ENCODE measurements around the gene STX19. TPM values are rescaled to one million over a fixed set of nuclear protein-coding genes. Genes with fewer than 3 reads are reported as not detected.

STX19 gene
- total RNA-seq: not detected

- ChIA-PET CTCF (no interaction called here), POLR2A (no interaction called here)
- H3K27me3 Mint-ChIP-seq (ENCODE audit: low read depth): no peaks in the 10 kb centered on the region
- no peak within 1 kb of the TSS for H3K27ac Mint-ChIP-seq
- no peaks in the 10 kb centered on the region for H3K9me3 Mint-ChIP-seq (ENCODE audit: insufficient read depth)
- DNase-seq (no peak), ATAC-seq (no peak)
- no peaks in the 10 kb centered on the region for H3K4me1 Mint-ChIP-seq (ENCODE audit: low read depth)
- H3K4me3 Mint-ChIP-seq: no peak within 1 kb of the TSS
- peaks cover 1% of the 10 kb centered on the region for H3K36me3 Mint-ChIP-seq (ENCODE audit: low read depth)
Observed at GRCh38 chr3:94028093-94028837, at the start of gene STX19. STX19 (minus strand) TSS chr3:94028597; CDS start chr3:94015269, 13,328 bp downstream.

GRCh38 chr3:94076055-94076454 is 47.7 kb upstream of the STX19 start:
- DNase-seq (no peak), ATAC-seq (no peak)
- H3K27ac Mint-ChIP-seq: no peak overlapping the region
- ChIA-PET CTCF (no interaction called here), POLR2A (no interaction called here)
- H3K4me1 Mint-ChIP-seq (ENCODE audit: low read depth): peaks cover 42% of the 10 kb centered on the region
- no peaks in the 10 kb centered on the region for H3K9me3 Mint-ChIP-seq (ENCODE audit: insufficient read depth)
- H3K36me3 Mint-ChIP-seq (ENCODE audit: low read depth): peaks cover 57% of the 10 kb centered on the region
- no peaks in the 10 kb centered on the region for H3K27me3 Mint-ChIP-seq (ENCODE audit: low read depth)
- H3K4me3 Mint-ChIP-seq: no peak overlapping the region

GRCh38 chr3:94071713-94072284 is 43.4 kb upstream of the STX19 start:
- Mint-ChIP-seq H3K9me3 (ENCODE audit: insufficient read depth) (no peaks in the 10 kb centered on the region), H3K27me3 (ENCODE audit: low read depth) (no peaks in the 10 kb centered on the region), H3K36me3 (ENCODE audit: low read depth) (peaks cover 58% of the 10 kb centered on the region), H3K4me1 (ENCODE audit: low read depth) (peaks cover 28% of the 10 kb centered on the region), H3K4me3 (no peak overlapping the region), H3K27ac (peak overlapping the region; percentile 68)
- CTCF ChIA-PET: interaction anchor here (0.7 to 1.9 kb wide), 9 partner anchors 10 to 69 kb away, joined by 3 to 17 read pairs (median 4); partner anchors contain the start of genes DHFR2 and NSUN3
- DNase-seq: peak; percentile 47
- POLR2A ChIA-PET: interaction anchor here (1.3 to 1.5 kb wide), 2 partner anchors 9 to 10 kb away, joined by 3 to 25 read pairs; partner anchors contain the start of genes DHFR2 and NSUN3
- ATAC-seq: peak; percentile 86

GRCh38 chr3:94070341-94070911 is 42.0 kb upstream of the STX19 start:
- DNase-seq (no peak), ATAC-seq (no peak)
- H3K27me3 Mint-ChIP-seq (ENCODE audit: low read depth): no peaks in the 10 kb centered on the region
- CTCF ChIA-PET: interaction anchor here (0.9 to 2.1 kb wide), 12 partner anchors 8 to 63 kb away, joined by 3 to 17 read pairs (median 4); partner anchors contain the start of genes DHFR2 and NSUN3
- H3K4me1 Mint-ChIP-seq (ENCODE audit: low read depth): peaks cover 39% of the 10 kb centered on the region
- H3K9me3 Mint-ChIP-seq (ENCODE audit: insufficient read depth): no peaks in the 10 kb centered on the region
- H3K27ac Mint-ChIP-seq: no peak overlapping the region
- POLR2A ChIA-PET: interaction anchor here (1.3 kb wide), 1 partner anchor 11 kb away, joined by 3 read pairs; no protein-coding TSS in a partner anchor
- peaks cover 56% of the 10 kb centered on the region for H3K36me3 Mint-ChIP-seq (ENCODE audit: low read depth)
- no peak overlapping the region for H3K4me3 Mint-ChIP-seq

- ChIA-PET CTCF (interaction anchor here (0.6 to 2.1 kb wide), 24 partner anchors 8 to 168 kb away, joined by 3 to 17 read pairs (median 4); no protein-coding TSS in a partner anchor), POLR2A (no interaction called here)
- Mint-ChIP-seq H3K27me3 (ENCODE audit: low read depth) (no peaks in the 10 kb centered on the region), H3K4me1 (ENCODE audit: low read depth) (peaks cover 48% of the 10 kb centered on the region), H3K27ac (no peak overlapping the region), H3K36me3 (ENCODE audit: low read depth) (peaks cover 62% of the 10 kb centered on the region), H3K4me3 (no peak overlapping the region), H3K9me3 (ENCODE audit: insufficient read depth) (no peaks in the 10 kb centered on the region)
- ATAC-seq: no peak
- DNase-seq: no peak
Observed at GRCh38 chr3:94069194-94069813, 40.9 kb upstream of the STX19 start.

GRCh38 chr3:94066506-94067500 is 38.4 kb upstream of the STX19 start:
- ATAC-seq: no peak
- H3K4me1 Mint-ChIP-seq (ENCODE audit: low read depth): peaks cover 46% of the 10 kb centered on the region
- no peak overlapping the region for H3K4me3 Mint-ChIP-seq
- no peak for DNase-seq
- POLR2A ChIA-PET: no interaction called here
- H3K9me3 Mint-ChIP-seq (ENCODE audit: insufficient read depth): no peaks in the 10 kb centered on the region
- H3K27me3 Mint-ChIP-seq (ENCODE audit: low read depth): no peaks in the 10 kb centered on the region
- H3K36me3 Mint-ChIP-seq (ENCODE audit: low read depth): peaks cover 40% of the 10 kb centered on the region
- no peak overlapping the region for H3K27ac Mint-ChIP-seq
- CTCF ChIA-PET: interaction anchor here (1.2 to 1.5 kb wide), 2 partner anchors 62 to 64 kb away, joined by 3 to 6 read pairs; no protein-coding TSS in a partner anchor

- ChIA-PET CTCF (interaction anchor here (1.2 to 1.5 kb wide), 2 partner anchors 61 to 63 kb away, joined by 3 to 6 read pairs; no protein-coding TSS in a partner anchor), POLR2A (no interaction called here)
- no peak overlapping the region for H3K27ac Mint-ChIP-seq
- H3K36me3 Mint-ChIP-seq (ENCODE audit: low read depth): peaks cover 40% of the 10 kb centered on the region
- H3K9me3 Mint-ChIP-seq (ENCODE audit: insufficient read depth): no peaks in the 10 kb centered on the region
- no peaks in the 10 kb centered on the region for H3K27me3 Mint-ChIP-seq (ENCODE audit: low read depth)
- no peak overlapping the region for H3K4me3 Mint-ChIP-seq
- DNase-seq (no peak), ATAC-seq (no peak)
- peaks cover 38% of the 10 kb centered on the region for H3K4me1 Mint-ChIP-seq (ENCODE audit: low read depth)
Observed at GRCh38 chr3:94065819-94066480, 37.6 kb upstream of the STX19 start.

GRCh38 chr3:94065122-94065521 is 36.7 kb upstream of the STX19 start:
- H3K9me3 Mint-ChIP-seq (ENCODE audit: insufficient read depth): no peaks in the 10 kb centered on the region
- CTCF ChIA-PET: interaction anchor here (1.2 kb wide), 1 partner anchor 62 kb away, joined by 3 read pairs; no protein-coding TSS in a partner anchor
- no peak for ATAC-seq
- no peak overlapping the region for H3K4me3 Mint-ChIP-seq
- H3K36me3 Mint-ChIP-seq (ENCODE audit: low read depth): peaks cover 47% of the 10 kb centered on the region
- H3K4me1 Mint-ChIP-seq (ENCODE audit: low read depth): peaks cover 39% of the 10 kb centered on the region
- no peaks in the 10 kb centered on the region for H3K27me3 Mint-ChIP-seq (ENCODE audit: low read depth)
- no peak for DNase-seq
- H3K27ac Mint-ChIP-seq: no peak overlapping the region
- POLR2A ChIA-PET: no interaction called here

GRCh38 chr3:94064243-94064860 is 36.0 kb upstream of the STX19 start:
- peaks cover 36% of the 10 kb centered on the region for H3K4me1 Mint-ChIP-seq (ENCODE audit: low read depth)
- H3K27me3 Mint-ChIP-seq (ENCODE audit: low read depth): no peaks in the 10 kb centered on the region
- H3K4me3 Mint-ChIP-seq: peak overlapping the region; percentile 98
- DNase-seq (no peak), ATAC-seq (no peak)
- H3K9me3 Mint-ChIP-seq (ENCODE audit: insufficient read depth): no peaks in the 10 kb centered on the region
- H3K27ac Mint-ChIP-seq: peak overlapping the region; percentile 98
- peaks cover 52% of the 10 kb centered on the region for H3K36me3 Mint-ChIP-seq (ENCODE audit: low read depth)
- ChIA-PET POLR2A (no interaction called here), CTCF (interaction anchor here (0.7 to 3.0 kb wide), 4 partner anchors 15 to 63 kb away, joined by 3 to 31 read pairs (median 8); no protein-coding TSS in a partner anchor)

- CTCF ChIA-PET: interaction anchor here (0.7 to 3.1 kb wide), 8 partner anchors 8 to 62 kb away, joined by 3 to 31 read pairs (median 6); no protein-coding TSS in a partner anchor
- Mint-ChIP-seq H3K4me1 (ENCODE audit: low read depth) (peaks cover 31% of the 10 kb centered on the region), H3K9me3 (ENCODE audit: insufficient read depth) (no peaks in the 10 kb centered on the region), H3K36me3 (ENCODE audit: low read depth) (peaks cover 52% of the 10 kb centered on the region), H3K27me3 (ENCODE audit: low read depth) (no peaks in the 10 kb centered on the region), H3K27ac (peak overlapping the region; percentile 98), H3K4me3 (peak overlapping the region; percentile 98)
- DNase-seq: no peak
- POLR2A ChIA-PET: interaction anchor here (0.6 to 2.4 kb wide), 9 partner anchors 8 to 84 kb away, joined by 3 to 25 read pairs (median 6); partner anchors contain the start of gene ARL13B
- no peak for ATAC-seq
Observed at GRCh38 chr3:94063496-94064119, 35.2 kb upstream of the STX19 start.
